ENCODE measurements around the gene POLR3B.

DNA sequence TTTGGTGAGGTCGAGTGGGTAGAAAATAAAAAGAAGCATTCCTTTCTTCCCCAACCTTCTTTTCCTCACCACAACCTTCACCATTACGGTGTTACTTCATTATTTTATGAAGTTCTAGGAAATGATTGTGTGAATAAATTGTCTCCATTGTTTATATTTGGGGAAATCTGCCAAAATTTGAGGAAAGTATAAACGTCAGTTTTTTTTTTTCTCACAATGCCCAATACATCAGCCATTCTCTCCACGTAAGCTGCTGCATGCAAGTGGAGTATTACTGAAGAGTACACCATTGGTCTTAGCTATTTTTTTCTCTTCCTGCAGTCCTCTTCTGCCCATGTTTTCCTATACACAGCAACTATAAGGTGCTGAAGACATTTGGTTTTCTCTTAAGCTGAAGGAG lies 9.1 kb upstream of the POLR3B start:
- TF ChIP-seq, protein P1, sequence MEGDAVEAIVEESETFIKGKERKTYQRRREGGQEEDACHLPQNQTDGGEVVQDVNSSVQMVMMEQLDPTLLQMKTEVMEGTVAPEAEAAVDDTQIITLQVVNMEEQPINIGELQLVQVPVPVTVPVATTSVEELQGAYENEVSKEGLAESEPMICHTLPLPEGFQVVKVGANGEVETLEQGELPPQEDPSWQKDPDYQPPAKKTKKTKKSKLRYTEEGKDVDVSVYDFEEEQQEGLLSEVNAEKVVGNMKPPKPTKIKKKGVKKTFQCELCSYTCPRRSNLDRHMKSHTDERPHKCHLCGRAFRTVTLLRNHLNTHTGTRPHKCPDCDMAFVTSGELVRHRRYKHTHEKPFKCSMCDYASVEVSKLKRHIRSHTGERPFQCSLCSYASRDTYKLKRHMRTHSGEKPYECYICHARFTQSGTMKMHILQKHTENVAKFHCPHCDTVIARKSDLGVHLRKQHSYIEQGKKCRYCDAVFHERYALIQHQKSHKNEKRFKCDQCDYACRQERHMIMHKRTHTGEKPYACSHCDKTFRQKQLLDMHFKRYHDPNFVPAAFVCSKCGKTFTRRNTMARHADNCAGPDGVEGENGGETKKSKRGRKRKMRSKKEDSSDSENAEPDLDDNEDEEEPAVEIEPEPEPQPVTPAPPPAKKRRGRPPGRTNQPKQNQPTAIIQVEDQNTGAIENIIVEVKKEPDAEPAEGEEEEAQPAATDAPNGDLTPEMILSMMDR (IDR thresholded peaks at IDR 0.05): no peak
- no peak for TF ChIP-seq POLR2A (IDR thresholded peaks at IDR 0.05)
